A673 (cell line): ENCODE results near the gene ANKRD13A.

Experiments
- EZH2 ChIP-seq: fragments of 200-600 bp; sonication (generic); IDR thresholded peaks from 2 replicates; pipeline ENCODE4 v1.6.1; 2017; ENCODE audit warnings: borderline replicate concordance, low read depth, mild to moderate bottlenecking, mixed read lengths, antibody characterized with exemption, low read length; ENCODE audit not compliant: poor library complexity, severe bottlenecking
- TF ChIP-seq, protein P1 (sequence below): fragments of 300-800, 200-600 bp; sonication (generic); conservative IDR thresholded peaks from 2 replicates; pipeline ENCODE4 v1.5.1; 2017; ENCODE audit warnings: low read depth, mild to moderate bottlenecking, antibody characterized with exemption, low read length, moderate library complexity, mixed read lengths

DNA sequence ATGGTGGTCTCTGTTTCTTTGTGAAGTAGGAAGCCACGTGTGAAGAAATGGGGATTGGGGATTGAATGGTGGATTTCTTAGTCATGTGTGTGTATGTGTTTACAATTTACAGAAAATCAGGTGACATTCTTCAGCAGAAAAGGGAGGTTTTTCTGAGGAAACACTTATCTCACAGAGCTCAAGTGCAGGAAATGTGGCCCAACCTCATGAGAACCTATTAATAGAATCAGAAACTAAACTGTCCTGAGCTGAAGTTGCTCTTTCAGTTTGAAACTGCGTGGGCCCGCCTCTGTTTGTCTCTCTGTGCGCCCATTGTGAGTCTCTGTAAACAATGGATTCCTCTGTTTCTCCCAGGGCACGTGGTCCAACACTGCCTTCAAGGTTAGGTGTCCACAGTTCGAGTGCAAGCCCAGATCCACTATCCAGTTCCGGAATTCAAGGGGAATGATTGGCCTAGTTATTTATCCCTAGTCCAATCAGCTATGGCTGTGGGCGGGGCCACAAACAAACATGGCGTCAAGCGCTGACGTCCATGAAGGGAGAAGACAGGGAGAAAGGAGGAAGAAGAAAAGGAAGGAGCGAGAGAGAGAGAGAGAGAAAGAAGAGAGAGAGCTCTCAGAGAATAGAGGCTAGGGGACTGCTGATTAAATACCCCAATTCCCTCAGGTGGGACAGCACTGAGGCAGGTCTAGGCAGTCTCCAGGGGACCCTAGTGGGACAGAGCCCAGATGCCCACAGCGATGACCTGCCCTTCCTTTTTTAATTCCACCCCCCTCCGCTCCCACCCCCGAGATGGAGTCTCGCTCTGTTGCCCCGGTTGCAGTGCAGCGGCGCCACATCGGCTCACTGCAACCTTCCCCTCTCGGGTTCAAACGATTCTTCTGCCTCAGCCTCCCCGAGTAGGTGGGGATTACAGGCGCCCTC is 80.5 kb downstream of the ANKRD13A start:
- no peak for TF ChIP-seq EZH2
- TF ChIP-seq, protein P1, sequence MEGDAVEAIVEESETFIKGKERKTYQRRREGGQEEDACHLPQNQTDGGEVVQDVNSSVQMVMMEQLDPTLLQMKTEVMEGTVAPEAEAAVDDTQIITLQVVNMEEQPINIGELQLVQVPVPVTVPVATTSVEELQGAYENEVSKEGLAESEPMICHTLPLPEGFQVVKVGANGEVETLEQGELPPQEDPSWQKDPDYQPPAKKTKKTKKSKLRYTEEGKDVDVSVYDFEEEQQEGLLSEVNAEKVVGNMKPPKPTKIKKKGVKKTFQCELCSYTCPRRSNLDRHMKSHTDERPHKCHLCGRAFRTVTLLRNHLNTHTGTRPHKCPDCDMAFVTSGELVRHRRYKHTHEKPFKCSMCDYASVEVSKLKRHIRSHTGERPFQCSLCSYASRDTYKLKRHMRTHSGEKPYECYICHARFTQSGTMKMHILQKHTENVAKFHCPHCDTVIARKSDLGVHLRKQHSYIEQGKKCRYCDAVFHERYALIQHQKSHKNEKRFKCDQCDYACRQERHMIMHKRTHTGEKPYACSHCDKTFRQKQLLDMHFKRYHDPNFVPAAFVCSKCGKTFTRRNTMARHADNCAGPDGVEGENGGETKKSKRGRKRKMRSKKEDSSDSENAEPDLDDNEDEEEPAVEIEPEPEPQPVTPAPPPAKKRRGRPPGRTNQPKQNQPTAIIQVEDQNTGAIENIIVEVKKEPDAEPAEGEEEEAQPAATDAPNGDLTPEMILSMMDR = no peak
